ENCODE measurements around the gene ACSM3.

The ACSM3 gene

DNA sequence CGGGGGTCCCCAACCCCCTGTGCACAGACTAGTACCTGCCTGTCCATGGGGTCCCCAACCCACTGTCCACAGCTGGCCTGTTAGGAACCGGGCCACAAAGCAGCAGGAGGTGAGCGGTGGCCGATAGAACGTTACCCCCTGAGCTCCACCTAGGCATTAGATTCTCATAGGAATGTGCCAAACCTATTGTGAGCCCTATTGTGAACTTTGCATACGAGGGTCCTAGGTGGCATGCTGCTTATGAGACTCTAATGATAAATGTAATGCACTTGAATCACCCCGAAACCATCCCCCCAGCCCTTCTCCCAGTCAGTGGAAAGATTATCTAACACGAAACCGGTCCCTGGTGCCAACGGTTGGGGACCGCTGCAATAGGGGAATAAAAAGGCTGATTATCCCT, 44.0 kb downstream of the ACSM3 start:
- DNase-seq: no peak

GRCh38 chr16:20811889-20812439, 48.1 kb downstream of the ACSM3 start:
- no peak for DNase-seq

DNA sequence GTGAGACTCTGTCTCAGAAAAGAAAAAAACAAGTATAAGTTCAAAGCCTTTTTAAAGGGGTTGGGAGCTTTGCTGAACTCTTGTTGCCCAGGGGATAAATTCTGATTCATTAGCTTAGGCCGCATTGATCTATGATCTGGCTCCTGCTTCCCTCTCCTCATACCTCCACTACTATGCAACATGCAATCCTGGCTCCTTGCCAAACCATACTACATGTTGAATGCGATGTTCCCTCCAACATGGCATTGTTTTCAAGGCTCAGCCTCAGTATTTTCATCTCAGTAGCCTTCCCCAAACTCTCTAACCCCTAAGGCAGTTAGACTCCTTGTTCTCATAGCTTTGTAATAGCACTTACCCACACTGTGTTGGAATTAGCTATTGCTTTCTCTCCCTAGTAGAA, 48.7 kb downstream of the ACSM3 start:
- DNase-seq: no peak

- DNase-seq: no peak
Observed at GRCh38 chr16:20814784-20815183, 51.0 kb downstream of the ACSM3 start.

- DNase-seq: no peak
Observed at GRCh38 chr16:20818929-20819585, 55.2 kb downstream of the ACSM3 start.

GRCh38 chr16:20821682-20822081, 57.9 kb downstream of the ACSM3 start:
- no peak for DNase-seq

DNA sequence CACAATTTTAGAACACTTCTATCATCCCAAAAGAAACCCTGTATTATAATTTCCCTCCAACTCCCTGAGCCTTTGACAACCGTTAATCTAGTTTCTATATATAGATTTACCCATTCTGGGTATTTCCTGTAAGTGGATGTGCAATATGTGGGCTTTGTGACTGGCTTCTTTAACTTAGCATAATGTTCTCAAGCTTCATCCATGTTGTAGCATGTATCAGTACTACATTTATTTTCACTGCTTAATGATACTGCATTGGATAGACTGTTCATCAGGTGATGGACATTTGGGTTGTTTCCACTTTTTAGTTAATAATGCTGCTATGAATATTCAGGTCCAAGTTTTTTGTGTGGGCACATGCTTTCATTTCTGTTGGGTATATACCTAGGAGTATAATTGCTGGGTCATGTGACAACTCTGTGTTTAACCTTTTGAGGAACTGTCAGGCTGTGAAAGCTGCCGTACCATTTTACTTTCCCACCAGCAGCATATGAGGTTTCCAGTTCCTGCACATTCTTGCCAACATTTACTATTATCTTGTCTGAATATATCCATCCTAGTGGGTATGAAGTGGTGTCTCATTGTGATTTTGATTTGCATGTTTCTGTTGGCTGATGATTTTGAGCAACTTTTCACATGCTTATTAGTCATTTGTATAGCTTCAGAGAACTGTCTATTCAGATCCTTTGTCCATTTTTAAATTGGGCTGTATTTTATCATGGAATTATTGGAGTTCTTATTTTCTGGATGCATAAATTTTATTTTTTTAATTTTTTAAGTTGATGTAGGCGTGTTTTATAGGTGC, 58.9 kb downstream of the ACSM3 start:
- DNase-seq: no peak

DNA sequence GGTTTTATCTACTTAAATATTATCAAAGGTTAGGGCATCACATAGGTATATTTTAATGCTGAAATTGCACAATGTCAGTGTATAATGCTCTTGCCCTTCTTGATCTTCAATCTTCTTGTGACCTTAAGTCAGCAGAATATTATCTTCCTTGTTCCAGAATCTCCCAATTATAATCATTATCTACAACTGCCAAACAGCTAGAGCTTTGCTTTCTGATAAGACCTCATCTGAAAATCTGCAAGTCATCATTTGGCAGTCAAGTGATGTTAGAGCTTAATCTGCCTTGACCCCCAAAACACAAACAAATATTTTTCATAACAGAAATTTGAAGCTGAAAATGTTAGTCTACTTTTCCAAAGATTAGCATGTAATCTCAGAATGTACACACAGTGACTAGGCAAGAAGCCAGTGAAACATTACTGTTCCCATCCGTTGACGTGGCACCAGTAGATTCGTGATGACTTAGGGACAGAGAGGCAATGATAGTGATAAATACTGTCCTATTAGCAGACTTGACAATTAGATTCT, 62.3 kb downstream of the ACSM3 start:
- no peak for DNase-seq

DNA sequence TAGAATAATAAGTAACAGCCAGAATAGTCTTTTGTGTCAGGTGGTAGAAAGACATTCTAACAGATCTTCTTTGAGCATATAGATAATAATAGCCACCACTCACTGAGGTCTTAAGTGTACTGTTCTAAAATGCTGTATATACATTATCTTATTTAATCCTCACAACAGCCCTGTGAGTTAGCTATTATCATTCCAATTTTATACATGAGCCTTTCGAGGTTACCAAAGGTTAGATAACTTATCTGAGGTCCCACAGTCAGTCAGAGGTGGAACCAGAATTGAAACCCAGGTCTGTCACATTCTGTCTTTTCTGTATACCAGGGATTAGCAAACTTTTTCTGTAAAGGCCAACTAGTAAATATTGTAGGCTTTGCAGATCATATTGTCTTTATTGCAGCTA, 65.7 kb downstream of the ACSM3 start:
- no peak for DNase-seq

DNA sequence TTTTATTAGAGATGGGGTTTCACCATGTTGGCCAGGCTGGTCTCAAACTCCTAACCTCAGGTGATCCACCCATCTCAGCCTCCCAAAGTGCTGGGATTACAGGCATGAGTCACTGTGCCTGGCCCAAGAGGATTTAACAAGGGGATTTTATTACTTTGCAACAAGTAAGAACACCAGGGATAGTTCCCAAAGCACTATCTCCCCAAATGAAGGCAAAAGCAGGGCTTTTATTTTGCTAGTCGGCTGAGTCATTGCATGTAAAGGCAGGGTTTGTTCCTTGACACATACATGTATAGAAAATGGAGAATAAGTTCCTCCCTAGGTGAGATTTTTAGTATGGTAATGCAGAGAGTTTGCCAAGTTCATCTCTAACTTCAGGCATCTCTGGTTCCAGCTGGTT, 66.6 kb downstream of the ACSM3 start:
- no peak for DNase-seq

- DNase-seq: no peak
Observed at GRCh38 chr16:20833086-20833485, 69.3 kb downstream of the ACSM3 start.

DNA sequence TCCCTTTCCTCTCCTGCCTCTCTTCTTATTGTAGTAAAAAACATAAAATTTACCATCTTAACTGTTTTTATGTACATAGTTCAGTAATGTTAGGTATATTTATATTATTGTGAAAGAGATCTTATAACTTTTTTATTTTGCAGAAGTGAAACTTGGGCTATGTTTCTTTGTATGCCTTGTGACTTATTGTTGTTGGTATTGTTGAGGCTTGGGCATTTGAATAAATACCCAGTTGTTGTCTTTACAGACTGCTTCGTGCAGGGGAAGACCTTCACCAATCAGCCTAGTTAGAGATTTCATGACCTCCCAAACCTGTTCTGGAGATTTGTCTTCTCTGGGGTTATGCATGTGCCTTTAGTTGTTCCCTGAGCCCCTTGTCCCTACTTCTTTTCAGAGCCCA, 74.4 kb downstream of the ACSM3 start:
- no peak for DNase-seq

DNA sequence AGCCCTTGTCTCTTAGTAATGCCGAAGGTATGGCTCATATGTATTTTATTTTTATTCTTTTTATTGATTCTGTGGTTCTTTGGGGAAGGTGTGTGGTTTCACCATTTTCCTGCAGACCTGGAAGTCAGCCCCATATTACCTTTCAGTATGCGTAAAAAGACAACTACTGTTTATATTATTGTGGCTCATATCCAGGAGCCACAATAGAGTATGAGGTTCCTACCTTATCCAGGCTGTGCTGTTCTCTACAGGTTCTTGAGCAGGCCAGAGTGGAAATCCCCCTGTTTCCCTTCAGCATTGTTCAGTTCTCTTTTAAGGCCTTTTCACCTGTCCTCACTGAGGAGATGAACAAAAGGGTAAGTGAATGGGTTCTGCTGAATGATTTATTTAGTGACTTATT, 75.7 kb downstream of the ACSM3 start:
- DNase-seq: no peak

GRCh38 chr16:20844054-20844453, 80.2 kb downstream of the ACSM3 start:
- no peak for DNase-seq

DNA sequence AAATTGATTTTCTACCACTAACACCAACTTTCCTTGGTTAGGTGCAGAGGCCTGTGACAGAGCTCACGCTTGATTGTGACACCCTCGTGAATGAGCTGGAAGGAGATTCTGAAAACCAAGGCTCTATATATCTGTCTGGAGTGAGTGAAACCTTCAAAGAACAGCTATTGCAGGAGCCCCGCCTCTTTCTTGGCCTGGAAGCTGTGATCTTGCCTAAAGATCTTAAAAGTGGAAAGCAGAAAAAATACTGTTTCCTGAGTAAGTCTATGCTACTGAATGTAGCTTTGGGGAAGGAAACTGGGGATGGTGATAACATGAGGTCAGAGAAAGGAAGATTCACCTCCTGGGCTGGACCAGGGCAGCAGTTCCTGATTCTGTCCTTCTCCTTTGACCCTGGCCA, 80.8 kb downstream of the ACSM3 start:
- no peak for DNase-seq

GRCh38 chr16:20846030-20846429, 82.2 kb downstream of the ACSM3 start:
- no peak for DNase-seq

DNA sequence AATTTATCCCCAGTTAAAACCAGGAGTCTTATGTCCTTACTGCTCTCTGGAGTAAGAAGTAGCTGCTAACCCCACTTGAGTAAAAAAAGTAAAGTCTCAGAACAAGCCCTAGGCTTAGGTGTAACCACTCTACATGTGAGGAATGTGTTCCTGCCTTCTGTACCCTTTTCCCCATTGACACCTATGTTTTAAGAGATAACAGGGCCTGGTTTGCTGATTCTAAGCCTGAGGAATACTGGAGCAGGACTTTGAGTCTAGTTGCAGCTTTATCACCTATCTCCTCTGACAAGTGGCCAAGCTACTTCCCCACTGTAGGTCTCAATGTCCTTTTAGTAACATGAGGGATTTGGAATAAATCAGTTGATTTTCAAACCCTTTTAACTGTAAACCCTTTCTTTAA, 82.7 kb downstream of the ACSM3 start:
- no peak for DNase-seq
